ENCODE results near the gene TRIM64C.
"Not testable (repeated sequence)": the region's sequence is repeated elsewhere in the genome, so short reads cannot be mapped to it uniquely, and the experiment has no call there.

The TRIM64C gene, protein sequence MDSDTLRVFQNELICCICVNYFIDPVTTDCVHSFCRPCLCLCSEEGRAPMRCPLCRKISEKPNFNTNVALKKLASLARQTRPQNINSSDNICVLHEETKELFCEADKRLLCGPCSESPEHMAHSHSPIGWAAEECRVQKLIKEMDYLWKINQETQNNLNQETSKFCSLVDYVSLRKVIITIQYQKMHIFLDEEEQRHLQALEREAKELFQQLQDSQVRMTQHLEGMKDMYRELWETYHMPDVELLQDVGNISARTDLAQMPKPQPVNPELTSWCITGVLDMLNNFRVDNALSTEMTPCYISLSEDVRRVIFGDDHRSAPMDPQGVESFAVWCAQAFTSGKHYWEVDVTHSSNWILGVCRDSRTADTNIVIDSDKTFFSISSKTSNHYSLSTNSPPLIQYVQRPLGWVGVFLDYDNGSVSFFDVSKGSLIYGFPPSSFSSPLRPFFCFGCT

DNA sequence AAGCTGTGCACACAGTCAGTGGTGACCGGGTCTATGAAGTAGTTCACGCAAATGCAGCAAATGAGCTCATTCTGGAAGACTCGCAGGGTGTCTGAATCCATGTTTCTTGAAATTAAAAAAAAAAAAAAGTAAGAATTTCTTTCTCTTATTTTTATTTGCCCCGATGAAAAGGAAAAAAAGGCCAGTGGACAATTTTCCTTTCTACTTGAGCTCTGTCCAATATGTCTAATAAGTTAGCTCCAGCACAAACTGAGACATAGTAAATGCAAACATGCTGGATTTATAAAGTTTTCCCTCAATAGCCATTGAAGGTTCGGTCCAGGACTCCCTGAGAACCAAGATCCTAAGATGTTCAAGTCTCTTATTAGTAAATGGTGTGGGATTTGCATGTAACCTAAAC, at the start of gene TRIM64C:
TSS of gene TRIM64C (minus strand) at position 101 of the 400 bp plus-strand sequence. CDS start at position 101, 0 bp downstream.
- DNase-seq: not testable (repeated sequence)

DNA sequence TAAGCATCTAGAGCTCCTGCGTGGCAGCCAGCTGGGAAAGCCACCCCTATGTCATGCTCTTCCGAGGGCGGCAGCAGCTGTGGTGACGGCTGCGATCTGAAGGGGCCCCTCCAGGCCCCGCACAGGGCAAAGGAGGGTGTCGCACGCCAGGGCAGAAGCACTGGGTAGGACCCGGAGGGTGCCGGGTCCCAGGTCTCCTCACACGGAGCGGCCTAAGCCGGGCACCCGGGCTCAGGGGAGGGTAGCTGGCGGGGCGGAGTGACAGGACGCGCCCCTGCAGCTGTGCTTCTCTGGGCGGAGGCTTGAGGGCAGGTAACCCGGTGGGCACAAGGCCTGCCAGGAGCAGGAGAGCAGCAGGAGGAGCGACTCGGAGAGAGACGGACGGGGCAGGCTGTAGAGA, 43.4 kb upstream of the TRIM64C start:
- not testable (repeated sequence) for DNase-seq

DNA sequence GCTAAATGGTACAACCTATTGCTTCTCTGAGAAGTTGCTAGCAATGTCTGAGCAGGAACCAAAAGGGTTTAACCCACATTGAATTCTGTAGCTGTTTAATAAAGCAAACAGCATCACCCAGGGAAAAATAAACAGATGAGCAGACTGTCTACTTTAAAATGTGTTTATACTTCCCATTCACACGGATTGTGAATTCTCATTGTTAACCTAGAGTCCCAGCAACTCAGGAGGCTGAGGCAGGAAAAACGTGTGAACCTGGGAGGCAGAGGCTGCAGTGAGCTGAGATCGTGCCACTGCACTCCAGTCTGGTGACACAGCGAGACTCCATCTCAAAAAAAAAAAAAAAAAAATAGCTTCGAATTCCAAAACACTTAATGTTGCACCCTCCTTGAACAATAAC, 11.0 kb upstream of the TRIM64C start:
- not testable (repeated sequence) for DNase-seq

DNA sequence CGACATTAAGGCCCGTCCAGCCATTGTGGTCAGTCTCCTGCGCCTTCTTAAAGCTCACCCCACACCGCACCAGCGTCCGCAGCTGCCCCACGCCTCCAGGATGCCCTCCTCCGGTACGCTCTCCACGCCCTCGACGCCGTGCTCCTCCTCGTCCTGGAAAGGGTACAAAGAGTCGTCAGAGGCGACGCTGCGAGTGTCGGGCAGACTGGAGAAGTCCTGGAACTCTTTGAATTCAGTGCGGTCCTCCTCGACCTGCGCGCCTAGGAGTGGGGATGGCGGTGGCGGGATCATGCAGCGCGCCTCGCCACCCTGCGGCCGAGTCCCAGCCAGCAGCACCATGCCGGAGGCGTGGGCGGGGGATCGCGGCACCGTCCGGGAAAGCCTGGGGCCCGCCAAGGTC, 9.1 kb downstream of the TRIM64C start:
- DNase-seq: not testable (repeated sequence)

DNA sequence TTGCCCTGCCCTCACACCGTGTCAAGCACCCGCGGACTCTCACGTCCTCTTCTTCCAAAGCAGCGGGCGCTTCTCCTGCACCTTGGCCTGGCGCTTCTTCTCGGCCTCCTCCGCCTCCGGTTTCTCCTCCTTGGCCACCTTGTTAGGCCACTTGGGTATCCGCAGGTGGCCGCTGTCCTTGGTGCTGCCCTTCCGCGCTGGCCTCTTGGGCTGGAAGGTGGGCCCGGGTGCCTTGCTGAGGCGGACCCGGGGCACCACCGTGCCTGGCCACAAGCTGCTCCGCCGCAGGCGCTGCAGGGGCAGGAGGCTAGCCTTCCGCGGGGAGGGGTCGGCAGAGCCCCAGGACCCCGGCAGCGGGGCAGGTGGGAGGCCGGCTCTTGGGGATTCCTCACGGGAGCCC, 10.7 kb downstream of the TRIM64C start:
- not testable (repeated sequence) for DNase-seq

DNA sequence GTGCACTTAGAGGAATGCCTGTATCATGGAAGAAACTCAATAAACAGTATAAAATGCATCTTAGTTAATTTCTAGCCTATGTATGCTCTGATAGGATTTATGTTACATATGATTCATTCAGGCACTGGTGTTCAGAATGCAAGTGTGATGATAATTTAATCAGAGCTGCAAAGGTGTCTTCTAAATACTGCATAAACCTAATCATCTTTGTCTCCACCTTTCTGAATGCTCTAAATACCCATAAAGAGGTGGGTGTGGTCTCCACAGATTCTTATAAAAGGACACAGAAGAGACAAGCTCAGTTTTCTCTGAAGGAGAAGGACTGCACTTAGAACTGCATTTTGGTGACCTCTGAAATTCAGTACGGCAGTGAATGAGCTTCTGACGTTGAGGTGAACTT, 30.4 kb downstream of the TRIM64C start, which contains the start of gene TRIM49B:
TSS of gene TRIM49B (plus strand) at position 301 of the 400 bp plus-strand sequence. CDS start 2,777 bp downstream, outside the sequence.
- not testable (repeated sequence) for DNase-seq

Measured in NCI-H1436 treated with DMSO at 0.1 percent for 48 hours (cell line).